Neural crest cell (in vitro differentiated cells): ENCODE measurements around the gene MYO7A. TPM values are rescaled to one million over a fixed set of nuclear protein-coding genes. Genes with fewer than 3 reads are reported as not detected.

ENCODE experiments used
- DNase-seq: peaks from one replicate; pipeline ENCODE4 v3.0.0; 2021; ENCODE audit warnings: low read depth, mixed read lengths, low spot score
- H3K27ac Mint-ChIP-seq: one replicate; pipeline ENCODE4 v1.8.0; 2021; ENCODE audit warnings: mild to moderate bottlenecking, mixed read lengths; ENCODE audit not compliant: unreplicated experiment
- H3K27me3 Mint-ChIP-seq: 2 replicates; pipeline ENCODE4 v1.8.0; 2021; ENCODE audit warnings: low read depth, mild to moderate bottlenecking, mixed read lengths
- H3K36me3 Mint-ChIP-seq: 2 replicates; pipeline ENCODE4 v1.8.0; 2021; ENCODE audit warnings: low read depth, mild to moderate bottlenecking, mixed read lengths
- H3K4me1 Mint-ChIP-seq: 2 replicates; pipeline ENCODE4 v1.8.0; 2021; ENCODE audit warnings: mixed read lengths
- H3K4me3 Mint-ChIP-seq: one replicate; pipeline ENCODE4 v1.8.0; 2021; ENCODE audit warnings: mild to moderate bottlenecking, mixed read lengths
- H3K9me3 Mint-ChIP-seq: 2 replicates; pipeline ENCODE4 v1.8.0; 2021; ENCODE audit warnings: mixed read lengths
- total RNA-seq: library from RNA; stranded (reverse); gene quantifications from 2 replicates; pipeline ENCODE4 v1.2.1, GENCODE V29; 2021
- TF ChIP-seq, protein P1 (sequence below): fragments of 200-600 bp; sonication (generic); conservative IDR thresholded peaks from 2 replicates; pipeline ENCODE4 v1.5.0; 2021; ENCODE audit warnings: antibody characterized with exemption, mild to moderate bottlenecking

Gene MYO7A
- total RNA-seq, 1 donor from 2014 or later = 2.5 TPM

DNA sequence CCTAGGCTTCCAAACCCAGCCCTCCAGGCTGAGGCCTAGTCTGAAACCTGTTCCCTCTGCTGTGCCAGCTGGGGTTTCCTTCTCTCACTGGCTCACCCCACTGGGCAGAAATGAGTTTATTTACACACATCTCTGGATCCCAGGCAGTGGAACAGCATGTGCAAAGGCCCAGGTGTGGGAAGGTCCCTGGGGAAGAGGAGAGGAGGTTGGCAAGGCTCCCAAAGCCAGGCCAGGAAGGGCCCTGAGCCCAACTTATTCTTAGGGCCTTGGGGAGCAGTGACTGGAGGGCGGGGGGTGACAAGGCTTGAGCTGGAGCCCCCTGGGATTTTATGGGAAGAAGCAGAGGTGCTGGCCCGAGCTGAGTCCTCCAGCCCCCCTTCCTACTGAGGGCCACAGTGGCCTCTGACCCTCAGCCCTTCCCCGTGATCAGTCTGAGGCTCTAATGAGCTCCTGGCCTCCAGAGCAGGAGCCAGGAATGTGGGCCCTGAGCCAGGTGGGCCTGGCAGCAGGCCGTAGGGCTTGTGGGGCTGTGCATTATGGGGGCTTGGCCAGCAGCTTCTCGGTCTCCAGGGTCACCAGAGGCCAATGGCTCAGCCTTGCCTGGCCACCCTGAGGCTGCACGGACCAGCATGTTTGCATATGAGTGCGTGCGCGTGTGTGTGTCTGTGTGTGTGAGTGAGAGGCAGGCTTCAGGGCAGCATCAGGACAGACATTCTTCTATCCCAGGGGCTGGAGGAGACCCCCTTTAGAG lies 2.9 kb downstream of the MYO7A start:
- Mint-ChIP-seq H3K27me3 (no peaks in the 10 kb centered on the region), H3K27ac (no peak overlapping the region), H3K9me3 (no peaks in the 10 kb centered on the region), H3K4me3 (no peak overlapping the region), H3K4me1 (peaks cover 33% of the 10 kb centered on the region), H3K36me3 (no peaks in the 10 kb centered on the region)
- TF ChIP-seq, protein P1, sequence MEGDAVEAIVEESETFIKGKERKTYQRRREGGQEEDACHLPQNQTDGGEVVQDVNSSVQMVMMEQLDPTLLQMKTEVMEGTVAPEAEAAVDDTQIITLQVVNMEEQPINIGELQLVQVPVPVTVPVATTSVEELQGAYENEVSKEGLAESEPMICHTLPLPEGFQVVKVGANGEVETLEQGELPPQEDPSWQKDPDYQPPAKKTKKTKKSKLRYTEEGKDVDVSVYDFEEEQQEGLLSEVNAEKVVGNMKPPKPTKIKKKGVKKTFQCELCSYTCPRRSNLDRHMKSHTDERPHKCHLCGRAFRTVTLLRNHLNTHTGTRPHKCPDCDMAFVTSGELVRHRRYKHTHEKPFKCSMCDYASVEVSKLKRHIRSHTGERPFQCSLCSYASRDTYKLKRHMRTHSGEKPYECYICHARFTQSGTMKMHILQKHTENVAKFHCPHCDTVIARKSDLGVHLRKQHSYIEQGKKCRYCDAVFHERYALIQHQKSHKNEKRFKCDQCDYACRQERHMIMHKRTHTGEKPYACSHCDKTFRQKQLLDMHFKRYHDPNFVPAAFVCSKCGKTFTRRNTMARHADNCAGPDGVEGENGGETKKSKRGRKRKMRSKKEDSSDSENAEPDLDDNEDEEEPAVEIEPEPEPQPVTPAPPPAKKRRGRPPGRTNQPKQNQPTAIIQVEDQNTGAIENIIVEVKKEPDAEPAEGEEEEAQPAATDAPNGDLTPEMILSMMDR = no peak
- DNase-seq = no peak

DNA sequence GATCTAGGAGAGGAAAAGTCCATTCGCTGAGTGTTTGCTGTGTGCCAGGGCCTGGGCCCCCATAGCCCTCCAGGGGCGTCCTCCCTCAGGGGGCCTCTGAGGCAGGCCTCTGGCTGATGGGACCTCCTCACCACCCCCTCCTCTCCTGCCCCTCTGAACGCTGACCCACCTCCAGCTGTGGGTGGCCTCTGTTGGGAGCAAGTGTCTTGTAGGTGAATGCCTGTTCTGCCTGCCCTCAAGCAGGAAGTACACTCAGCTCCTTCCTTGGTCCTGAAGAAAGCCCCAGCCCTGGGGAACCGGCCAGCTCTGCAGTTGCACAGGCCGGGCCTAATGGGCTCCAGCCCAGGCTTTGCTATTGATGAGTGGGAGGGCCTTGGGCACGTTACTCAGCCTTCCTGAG lies 3.5 kb downstream of the MYO7A start:
- Mint-ChIP-seq H3K9me3 (no peaks in the 10 kb centered on the region), H3K36me3 (no peaks in the 10 kb centered on the region), H3K27ac (no peak overlapping the region), H3K4me3 (no peak overlapping the region), H3K27me3 (no peaks in the 10 kb centered on the region), H3K4me1 (peaks cover 29% of the 10 kb centered on the region)
- TF ChIP-seq, protein P1 = no peak
- no peak for DNase-seq

DNA sequence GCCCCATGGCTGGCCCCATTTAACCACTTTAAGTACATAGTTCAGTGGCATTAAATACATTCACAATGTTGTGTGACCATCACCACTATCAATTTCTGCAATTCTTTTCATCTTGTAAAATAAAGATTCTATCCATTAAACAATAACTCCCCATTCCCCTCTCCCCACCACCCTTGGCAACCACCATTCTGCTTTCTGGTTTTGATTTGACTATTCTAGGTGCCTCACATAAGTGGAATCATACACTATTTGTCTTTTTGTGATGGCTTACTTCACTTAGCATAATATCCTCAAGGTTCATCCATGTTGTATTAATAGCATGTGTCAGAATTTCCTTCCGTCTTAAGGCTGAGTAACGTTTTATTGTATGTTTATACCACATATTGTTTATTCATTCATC lies 7.0 kb downstream of the MYO7A start:
- Mint-ChIP-seq H3K9me3 (no peaks in the 10 kb centered on the region), H3K36me3 (no peaks in the 10 kb centered on the region), H3K4me3 (no peak overlapping the region), H3K27me3 (no peaks in the 10 kb centered on the region), H3K4me1 (peaks cover 9% of the 10 kb centered on the region), H3K27ac (no peak overlapping the region)
- no peak for DNase-seq
- TF ChIP-seq, protein P1 = no peak

DNA sequence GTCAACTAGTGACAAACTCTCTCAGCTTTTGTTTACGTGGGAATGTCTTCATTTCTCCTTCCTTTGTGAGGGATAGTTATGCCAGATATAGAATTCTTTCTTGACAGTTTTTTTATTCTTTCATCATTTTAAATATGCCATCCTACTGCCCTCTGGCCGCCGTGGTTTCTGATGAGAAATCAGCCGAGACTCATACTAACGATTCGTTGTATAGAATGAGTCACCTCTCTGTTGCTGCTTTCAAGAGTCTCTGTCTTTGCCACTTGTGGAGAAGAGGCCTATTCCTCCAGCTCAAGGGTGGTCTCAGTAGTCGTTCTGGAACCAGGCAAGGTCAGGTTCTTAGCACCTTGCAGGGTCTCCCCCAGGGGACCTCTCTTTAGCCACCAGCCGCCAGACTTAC lies 8.0 kb downstream of the MYO7A start:
- TF ChIP-seq, protein P1 = no peak
- Mint-ChIP-seq H3K27ac (no peak overlapping the region), H3K4me1 (peaks cover 10% of the 10 kb centered on the region), H3K9me3 (no peaks in the 10 kb centered on the region), H3K27me3 (no peaks in the 10 kb centered on the region), H3K36me3 (no peaks in the 10 kb centered on the region), H3K4me3 (no peak overlapping the region)
- DNase-seq = no peak

DNA sequence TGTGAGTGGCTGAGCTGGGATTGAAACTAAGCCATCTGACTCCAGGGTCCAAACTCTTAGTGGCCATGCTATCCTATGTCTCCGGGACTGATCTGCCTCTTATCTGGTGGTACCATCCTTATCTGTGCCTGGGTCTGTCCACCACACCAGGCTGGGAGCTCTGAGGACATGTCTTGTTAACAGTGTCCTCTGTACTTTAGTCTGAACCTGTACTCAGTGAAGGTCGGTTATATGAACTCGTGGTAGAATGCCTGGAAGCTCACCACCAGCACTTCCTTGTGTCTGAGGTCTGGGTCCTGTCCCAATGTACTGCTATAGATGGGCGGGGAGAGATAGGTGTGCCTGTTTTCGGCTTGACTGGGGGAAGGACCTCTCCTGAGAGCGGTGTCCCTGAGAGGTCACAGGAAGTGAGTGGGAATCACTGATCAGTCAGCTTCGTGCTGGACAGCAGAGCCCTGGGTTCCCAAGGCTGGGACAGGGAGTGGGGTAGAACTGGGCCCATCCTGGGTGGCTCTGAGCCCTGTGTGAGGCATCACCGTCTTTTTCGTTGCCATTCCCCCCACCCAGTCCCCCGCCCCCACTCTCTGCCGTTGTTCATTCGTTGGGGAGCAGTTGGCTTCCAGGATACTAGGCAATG lies 8.9 kb downstream of the MYO7A start:
- H3K4me1 Mint-ChIP-seq = peaks cover 6% of the 10 kb centered on the region
- H3K27ac Mint-ChIP-seq = no peak overlapping the region
- H3K4me3 Mint-ChIP-seq = no peak overlapping the region

More for the DNA sequence above, 8.9 kb downstream of the MYO7A start:
- no peak for DNase-seq
- no peaks in the 10 kb centered on the region for H3K27me3 Mint-ChIP-seq
- no peaks in the 10 kb centered on the region for H3K9me3 Mint-ChIP-seq
- no peaks in the 10 kb centered on the region for H3K36me3 Mint-ChIP-seq
- TF ChIP-seq, protein P1 = no peak
